HFFc6 (cell line): Measurements from ENCODE around the gene CCDC57. TPM values are rescaled to one million over a fixed set of nuclear protein-coding genes. Genes with fewer than 3 reads are reported as not detected.

Source experiments
- DNase-seq: peaks from one replicate; pipeline ENCODE4 v3.0.0-alpha.2; 2018
- H3K27ac Mint-ChIP-seq: 2 replicates; pipeline ENCODE4 v1.8.0; 2020; ENCODE audit warnings: mild to moderate bottlenecking, mixed read lengths
- H3K27me3 Mint-ChIP-seq: 2 replicates; pipeline ENCODE4 v1.8.0; 2021; ENCODE audit warnings: mild to moderate bottlenecking, moderate library complexity, mixed read lengths; ENCODE audit not compliant: insufficient read depth
- H3K36me3 Mint-ChIP-seq: 2 replicates; pipeline ENCODE4 v1.8.0; 2021; ENCODE audit warnings: low read depth, mixed read lengths
- H3K4me1 Mint-ChIP-seq: 2 replicates; pipeline ENCODE4 v1.8.0; 2020; ENCODE audit warnings: low read depth, mixed read lengths
- H3K4me3 Mint-ChIP-seq: 2 replicates; pipeline ENCODE4 v1.8.0; 2020; ENCODE audit warnings: mild to moderate bottlenecking, moderate library complexity, mixed read lengths
- H3K9me3 Mint-ChIP-seq: 2 replicates; pipeline ENCODE4 v1.8.0; 2020; ENCODE audit warnings: mild to moderate bottlenecking, mixed read lengths
- CTCF ChIP-seq: fragments of 200-600 bp; sonication (generic); IDR thresholded peaks from 2 replicates; pipeline ENCODE4 v1.5.0; 2021; ENCODE audit warnings: antibody characterized with exemption, mild to moderate bottlenecking
- total RNA-seq, 6 experiments: library from RNA; stranded (reverse); fragmentation: NEBNext Ultra II Directional; extraction: Animal tissue kit (Norgen Biotek cat#: 25700); gene quantifications; 2 replicates in 1 of 6; 3 replicates in 5 of 6; pipeline ENCODE4 v1.2.3, GENCODE V29; 2021

The CCDC57 gene
- total RNA-seq, 6 experiments from 2014 or later, result 12.8 to 15.6 (median 13.6) TPM

- no peak for DNase-seq
- Mint-ChIP-seq H3K36me3 (peaks cover 6% of the 10 kb centered on the region), H3K4me3 (no peak overlapping the region), H3K9me3 (no peaks in the 10 kb centered on the region), H3K4me1 (peaks cover 27% of the 10 kb centered on the region), H3K27ac (no peak overlapping the region), H3K27me3 (no peaks in the 10 kb centered on the region; the same call in 1 of the 2 replicates)
- TF ChIP-seq CTCF, result no peak
Observed at GRCh38 chr17:82202981-82203380, 9.7 kb downstream of the CCDC57 start.

GRCh38 chr17:82201498-82201910, 11.1 kb downstream of the CCDC57 start:
- H3K36me3 Mint-ChIP-seq, result peaks cover 2% of the 10 kb centered on the region; the same call in 1 of the 2 replicates
- DNase-seq, result no peak
- H3K27me3 Mint-ChIP-seq, result no peaks in the 10 kb centered on the region; the same call in 1 of the 2 replicates
- no peak overlapping the region for H3K27ac Mint-ChIP-seq
- no peak for TF ChIP-seq CTCF
- H3K4me3 Mint-ChIP-seq, result no peak overlapping the region
- no peaks in the 10 kb centered on the region for H3K9me3 Mint-ChIP-seq
- H3K4me1 Mint-ChIP-seq, result peaks cover 24% of the 10 kb centered on the region

- no peak overlapping the region for H3K27ac Mint-ChIP-seq
- no peaks in the 10 kb centered on the region for H3K9me3 Mint-ChIP-seq
- H3K36me3 Mint-ChIP-seq, result peaks cover 5% of the 10 kb centered on the region; the same call in 1 of the 2 replicates
- no peaks in the 10 kb centered on the region; the same call in 1 of the 2 replicates for H3K27me3 Mint-ChIP-seq
- H3K4me1 Mint-ChIP-seq, result peaks cover 18% of the 10 kb centered on the region
- no peak for DNase-seq
- TF ChIP-seq CTCF, result no peak
- H3K4me3 Mint-ChIP-seq, result no peak overlapping the region
Observed at GRCh38 chr17:82200743-82201497, 11.7 kb downstream of the CCDC57 start.

- no peaks in the 10 kb centered on the region for H3K27me3 Mint-ChIP-seq
- no peak overlapping the region for H3K27ac Mint-ChIP-seq
- no peak overlapping the region for H3K4me3 Mint-ChIP-seq
- H3K9me3 Mint-ChIP-seq, result no peaks in the 10 kb centered on the region
- no peak for DNase-seq
- TF ChIP-seq CTCF, result no peak
- H3K36me3 Mint-ChIP-seq, result peaks cover 5% of the 10 kb centered on the region
- H3K4me1 Mint-ChIP-seq, result peaks cover 10% of the 10 kb centered on the region
Observed at GRCh38 chr17:82200135-82200534, 12.5 kb downstream of the CCDC57 start.

- DNase-seq, result no peak
- H3K36me3 Mint-ChIP-seq, result peaks cover 5% of the 10 kb centered on the region
- no peaks in the 10 kb centered on the region for H3K27me3 Mint-ChIP-seq
- no peaks in the 10 kb centered on the region for H3K9me3 Mint-ChIP-seq
- peaks cover 4% of the 10 kb centered on the region for H3K4me1 Mint-ChIP-seq
- no peak overlapping the region for H3K27ac Mint-ChIP-seq
- H3K4me3 Mint-ChIP-seq, result no peak overlapping the region
- no peak for TF ChIP-seq CTCF
Observed at GRCh38 chr17:82199496-82199895, 13.1 kb downstream of the CCDC57 start.
